H1 (cell line): Measurements from ENCODE around the gene CDC7. TPM values are rescaled to one million over a fixed set of nuclear protein-coding genes. Genes with fewer than 3 reads are reported as not detected.

Experiments used
- KDM5A ChIP-seq: fragments of 200-600 bp; IDR thresholded peaks from 2 replicates; pipeline ENCODE4 v1.7.1; 2012; ENCODE audit warnings: mild to moderate bottlenecking, low read length, inconsistent platforms, mixed read lengths
- polyA plus RNA-seq, 7 experiments: library from polyadenylated mRNA; depleted of rRNA in 3 of 7; stranded (reverse) in 5 of 7; unstranded in 2 of 7; fragments of >200 nt in 5 of 7; fragments of 200-250 nt in 2 of 7; gene quantifications; 1 replicate in 5 of 7; 2 replicates in 1 of 7; 4 replicates in 1 of 7; pipeline versions ENCODE4 v1.2.1 to v1.2.3, GENCODE V29; 2011 to 2013; ENCODE audit warnings: missing spikeins in 2 of 7, mixed read lengths in 2 of 7
- total RNA-seq: library from RNA; stranded (reverse); fragmentation: NEBNext Ultra II Directional; extraction: Animal tissue kit (Norgen Biotek cat#: 25700); gene quantifications from 2 replicates; pipeline ENCODE4 v1.2.1, GENCODE V29; 2021

Gene CDC7
- total and polyA plus RNA-seq, 2 of the 8 experiments (the other 6 are each of a cell fraction or from before 2014, with no cell fraction given) = 12.2 to 34.4 TPM

DNA sequence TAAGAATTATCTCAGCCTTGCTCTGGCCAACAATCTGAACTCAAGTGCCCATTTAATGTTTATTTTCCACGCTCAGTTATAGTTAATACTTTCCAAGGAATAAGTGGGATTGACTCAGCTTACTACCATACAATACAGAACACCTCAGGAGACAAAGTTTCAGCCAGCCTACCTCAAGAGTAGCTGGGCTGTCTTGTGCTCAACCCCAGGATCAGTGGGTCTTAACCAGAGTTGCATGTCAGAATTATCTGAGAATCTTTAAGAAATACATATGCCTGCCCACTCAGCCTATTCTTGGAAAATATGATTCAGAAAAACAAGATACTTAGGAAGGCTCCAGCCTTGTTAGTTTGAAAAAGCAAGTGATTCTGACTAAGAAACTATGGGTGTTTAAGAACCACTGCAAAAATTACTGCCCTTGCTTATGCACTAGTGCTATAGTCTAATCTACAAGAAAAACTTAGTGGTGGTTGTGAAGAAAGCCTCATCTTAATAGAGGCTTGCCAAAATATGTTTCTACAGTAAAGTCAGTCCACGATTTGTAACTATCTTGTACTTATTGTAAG is 20.4 kb downstream of the CDC7 start (continued):
- no peak for TF ChIP-seq KDM5A
